CD14-positive monocyte (primary cell): Measurements from ENCODE around the gene BRICD5. TPM values are rescaled to one million over a fixed set of nuclear protein-coding genes. Genes with fewer than 3 reads are reported as not detected.
A peak's percentile ranks its signal among the peaks of the same experiment; 100 is the strongest.

Experiments used
- DNase-seq, 3 donors: peaks; one replicate each; pipeline ENCODE4 v3.0.0-alpha.2; 2011 to 2022
- H2AFZ ChIP-seq: 2 replicates; pipeline ENCODE4 v1.6.0; 2012; ENCODE audit warnings: mild to moderate bottlenecking, low read depth, low read length, inconsistent platforms; ENCODE audit not compliant: insufficient read depth, poor library complexity, severe bottlenecking
- H3K27ac ChIP-seq, 2 donors: 1 replicate in 1 of 2; 2 replicates in 1 of 2; pipeline ENCODE4 v1.5.1; 2012 to 2013; ENCODE audit warnings: low read length in 2 of 2, control low read depth in 1 of 2, inconsistent platforms in 1 of 2, low read depth in 1 of 2, mild to moderate bottlenecking in 1 of 2
- H3K27me3 ChIP-seq, 2 donors: one replicate each; pipeline versions ENCODE4 v1.6.0 to v1.6.1; 2011 to 2013; ENCODE audit warnings: low read length in 2 of 2; ENCODE audit not compliant: control insufficient read depth in 2 of 2, insufficient read depth in 2 of 2
- H3K36me3 ChIP-seq, 2 donors: replicated peaks in 1 of 2; 1 replicate in 1 of 2; 2 replicates in 1 of 2; pipeline versions ENCODE4 v1.5.1 to v1.6.1; 2012 to 2013; ENCODE audit warnings: low read length in 2 of 2, control low read depth in 1 of 2, inconsistent platforms in 1 of 2, mild to moderate bottlenecking in 1 of 2; ENCODE audit not compliant: insufficient read depth in 2 of 2, control insufficient read depth in 1 of 2
- H3K4me1 ChIP-seq, 2 donors: 1 replicate in 1 of 2; 2 replicates in 1 of 2; pipeline versions ENCODE4 v1.5.1 to v1.6.1; 2012 to 2013; ENCODE audit warnings: low read length in 2 of 2, control low read depth in 1 of 2, inconsistent platforms in 1 of 2, mild to moderate bottlenecking in 1 of 2, moderate library complexity in 1 of 2; ENCODE audit not compliant: insufficient read depth in 2 of 2, control insufficient read depth in 1 of 2
- H3K4me2 ChIP-seq: replicated peaks from 2 replicates; pipeline ENCODE3; 2012; ENCODE audit warnings: low read length, moderate library complexity, mild to moderate bottlenecking; ENCODE audit not compliant: poor library complexity, severe bottlenecking; ENCODE audit errors: extremely low read depth
- H3K4me3 ChIP-seq, 3 experiments: fragments of 200-600 bp in 1 of 3; sonication (generic) in 1 of 3; replicated peaks in 1 of 3; 1 replicate in 2 of 3; 2 replicates in 1 of 3; pipeline ENCODE4 v1.5.1; 2011 to 2013; ENCODE audit warnings: low read length in 3 of 3, mild to moderate bottlenecking in 3 of 3, control low read depth in 2 of 3, low read depth in 2 of 3, inconsistent platforms in 1 of 3, moderate library complexity in 1 of 3
- H3K79me2 ChIP-seq: 2 replicates; pipeline ENCODE4 v1.6.0; 2012; ENCODE audit warnings: mild to moderate bottlenecking, control low read depth, inconsistent platforms, low read length, moderate library complexity; ENCODE audit not compliant: insufficient read depth
- H3K9ac ChIP-seq: 2 replicates; pipeline ENCODE4 v1.6.0; 2017; ENCODE audit warnings: low read length, mild to moderate bottlenecking; ENCODE audit not compliant: insufficient read depth, poor library complexity, severe bottlenecking
- H3K9me3 ChIP-seq, 2 donors: replicated peaks in 1 of 2; 1 replicate in 1 of 2; 2 replicates in 1 of 2; pipeline versions ENCODE4 v1.5.1 to v1.6.1; 2012 to 2013; ENCODE audit warnings: low read length in 2 of 2, control low read depth in 1 of 2; ENCODE audit not compliant: control insufficient read depth in 1 of 2, insufficient read depth in 1 of 2
- H4K20me1 ChIP-seq: 2 replicates; pipeline ENCODE4 v1.6.0; 2012; ENCODE audit warnings: mild to moderate bottlenecking, low read length, control low read depth, moderate library complexity; ENCODE audit not compliant: insufficient read depth
- H3K27ac Mint-ChIP-seq, 7 donors: one replicate each; pipeline ENCODE4 v1.8.0; 2020; ENCODE audit warnings: mild to moderate bottlenecking in 7 of 7, mixed read lengths in 7 of 7, moderate library complexity in 6 of 7, inconsistent platforms in 2 of 7
- H3K27me3 Mint-ChIP-seq, 3 donors: one replicate each; pipeline ENCODE4 v1.8.0; 2021 to 2022; ENCODE audit warnings: low read depth in 3 of 3, mild to moderate bottlenecking in 3 of 3, mixed read lengths in 3 of 3, moderate library complexity in 3 of 3, inconsistent platforms in 1 of 3
- H3K36me3 Mint-ChIP-seq, 2 donors: one replicate each; pipeline ENCODE4 v1.8.0; 2020; ENCODE audit warnings: mixed read lengths in 2 of 2, inconsistent platforms in 1 of 2, mild to moderate bottlenecking in 1 of 2
- H3K4me1 Mint-ChIP-seq: one replicate; pipeline ENCODE4 v1.8.0; 2020; ENCODE audit warnings: mild to moderate bottlenecking, mixed read lengths
- H3K4me3 Mint-ChIP-seq, 2 donors: one replicate each; pipeline ENCODE4 v1.8.0; 2020; ENCODE audit warnings: mild to moderate bottlenecking in 2 of 2, mixed read lengths in 2 of 2, moderate library complexity in 1 of 2
- H3K9me3 Mint-ChIP-seq, 7 donors: one replicate each; pipeline ENCODE4 v1.8.0; 2020 to 2022; ENCODE audit warnings: mixed read lengths in 7 of 7, mild to moderate bottlenecking in 6 of 7, moderate library complexity in 6 of 7, inconsistent platforms in 2 of 7
- CTCF ChIP-seq: fragments of 200-600 bp; IDR thresholded peaks from one replicate; pipeline ENCODE4 v1.8.0; 2022; ENCODE audit warnings: antibody characterized with exemption, mild to moderate bottlenecking
- WGBS: methylation state at CpG from one replicate; pipeline ENCODE4 v1.1.5; 2013; ENCODE audit warnings: missing lambda C conversion rate; ENCODE audit not compliant: insufficient coverage; 5-methylcytosine and 5-hydroxymethylcytosine counted together
- intact Hi-C, 2 donors: fragments of 100-400 bp; cut with micrococcal nuclease; formaldehyde crosslinking; loops; one replicate each; pipeline versions ENCODE4 v1.15.0 to v1.15.1; 2023
- polyA plus RNA-seq, 3 donors: library from polyadenylated mRNA; depleted of rRNA in 1 of 3; unstranded in 2 of 3; stranded (reverse) in 1 of 3; fragments of 300-500 nt in 2 of 3; fragments of >200 nt in 1 of 3; fragmentation: Illumina TruSeq in 2 of 3; gene quantifications; 1 replicate in 2 of 3; 2 replicates in 1 of 3; pipeline ENCODE4 v1.2.3, GENCODE V29; 2012 to 2021

The BRICD5 gene
- polyA plus RNA-seq, 3 donors: 8.8 TPM; not detected in 2

- H3K36me3 ChIP-seq: peaks cover 50 to 60% of the 10 kb centered on the region in 2 donors
- Mint-ChIP-seq H3K27me3 (peaks cover 35 to 50% (median 36%) of the 10 kb centered on the region in 3 donors), H3K9me3 (peaks cover 0 to 6% (median 0%) of the 10 kb centered on the region in 7 donors), H3K4me3 (peak overlapping the region in 1 of 2 donors; percentile 51), H3K36me3 (peaks cover 46 to 62% of the 10 kb centered on the region in 2 donors), H3K27ac (no peak overlapping the region), H3K4me1 (peaks cover 5% of the 10 kb centered on the region)
- H3K27me3 ChIP-seq: peaks cover 18 to 38% of the 10 kb centered on the region in 2 donors
- intact Hi-C loops: no loop called here
- no peak overlapping the region for H3K4me2 ChIP-seq
- WGBS: 96% methylated on average over 28 of the region's 28 CpGs
- no peak for TF ChIP-seq CTCF
- no peaks in the 10 kb centered on the region for H3K9me3 ChIP-seq
- H3K4me3 ChIP-seq: no peak overlapping the region
- no peak overlapping the region for H3K9ac ChIP-seq
- peaks cover 5 to 6% of the 10 kb centered on the region in 2 donors for H3K4me1 ChIP-seq
- no peak overlapping the region for H2AFZ ChIP-seq
- DNase-seq: no peak
- no peak overlapping the region for H3K27ac ChIP-seq
- H4K20me1 ChIP-seq: peaks cover 26% of the 10 kb centered on the region
- no peaks in the 10 kb centered on the region for H3K79me2 ChIP-seq
These were observed 24.6 kb upstream of the BRICD5 start for GRCh38 chr16:2235234-2235651.

GRCh38 chr16:2234813-2235170 is 24.1 kb upstream of the BRICD5 start:
- Histone ChIP-seq H3K4me3 (no peak overlapping the region), H3K9me3 (no peaks in the 10 kb centered on the region), H3K4me2 (no peak overlapping the region), H2AFZ (no peak overlapping the region), H3K9ac (no peak overlapping the region), H3K27ac (no peak overlapping the region), H3K36me3 (peaks cover 55 to 62% of the 10 kb centered on the region in 2 donors), H3K79me2 (no peaks in the 10 kb centered on the region), H3K27me3 (peaks cover 18 to 38% of the 10 kb centered on the region in 2 donors), H3K4me1 (peaks cover 5 to 6% of the 10 kb centered on the region in 2 donors), H4K20me1 (peaks cover 26% of the 10 kb centered on the region)
- DNase-seq: no peak
- peak overlapping the region in 1 of 7 donors; percentile 20 for H3K27ac Mint-ChIP-seq
- H3K4me3 Mint-ChIP-seq: no peak overlapping the region
- H3K36me3 Mint-ChIP-seq: peaks cover 48 to 64% of the 10 kb centered on the region in 2 donors
- H3K4me1 Mint-ChIP-seq: peaks cover 5% of the 10 kb centered on the region
- intact Hi-C loops: no loop called here
- peaks cover 35 to 50% (median 36%) of the 10 kb centered on the region in 3 donors for H3K27me3 Mint-ChIP-seq
- H3K9me3 Mint-ChIP-seq: peaks cover 0 to 6% (median 0%) of the 10 kb centered on the region in 7 donors
- WGBS: 97% methylated on average over 14 of the region's 18 CpGs
- TF ChIP-seq CTCF: no peak
